Small intestine (tissue), 7 donors: Measurements from ENCODE around the gene NDUFB10. TPM values are rescaled to one million over a fixed set of nuclear protein-coding genes. Genes with fewer than 3 reads are reported as not detected.

ENCODE experiments used
- DNase-seq, 2 donors: peaks; one replicate each; pipeline versions ENCODE4 v3.0.0 to v3.0.0-alpha.2; 2013
- FAIRE-seq: peaks from 2 replicates; lab custom pipeline; 2012; peaks lifted over from hg19 to GRCh38; lab: Jason Lieb, UNC
- H3K27ac ChIP-seq, 3 donors: one replicate each; pipeline ENCODE4 v1.5.1; 2013; ENCODE audit warnings: low read length in 2 of 3, mild to moderate bottlenecking in 2 of 3, control low read depth in 1 of 3, inconsistent platforms in 1 of 3, low read depth in 1 of 3, moderate library complexity in 1 of 3
- H3K27me3 ChIP-seq, 3 donors: one replicate each; pipeline ENCODE4 v1.6.1; 2013; ENCODE audit warnings: low read length in 3 of 3, inconsistent platforms in 1 of 3; ENCODE audit not compliant: control insufficient read depth in 3 of 3, insufficient read depth in 3 of 3
- H3K36me3 ChIP-seq, 3 donors: one replicate each; pipeline ENCODE4 v1.6.1; 2013; ENCODE audit warnings: low read length in 3 of 3, inconsistent platforms in 1 of 3, low read depth in 1 of 3, mild to moderate bottlenecking in 1 of 3, moderate library complexity in 1 of 3; ENCODE audit not compliant: control insufficient read depth in 3 of 3, insufficient read depth in 2 of 3
- H3K4me1 ChIP-seq, 3 donors: one replicate each; pipeline ENCODE4 v1.6.1; 2013; ENCODE audit warnings: low read length in 2 of 3, inconsistent platforms in 1 of 3, low read depth in 1 of 3, mild to moderate bottlenecking in 1 of 3, moderate library complexity in 1 of 3; ENCODE audit not compliant: control insufficient read depth in 3 of 3, insufficient read depth in 2 of 3
- H3K4me3 ChIP-seq, 3 donors: one replicate each; pipeline ENCODE4 v1.5.1; 2013; ENCODE audit warnings: low read length in 3 of 3, control low read depth in 1 of 3, inconsistent platforms in 1 of 3, low read depth in 1 of 3, mild to moderate bottlenecking in 1 of 3, moderate library complexity in 1 of 3
- H3K9me3 ChIP-seq, 2 donors: one replicate each; pipeline ENCODE4 v1.6.1; 2013; ENCODE audit warnings: low read depth in 1 of 2, low read length in 1 of 2; ENCODE audit not compliant: control insufficient read depth in 2 of 2, insufficient read depth in 1 of 2
- whole genome bisulfite sequencing, 3 donors: extraction: QIAGEN DNeasy Blood & Tissue Kit; methylation state at CpG; one replicate each; pipeline ENCODE4 v1.1.7; 2013; 5-methylcytosine and 5-hydroxymethylcytosine counted together
- polyA plus RNA-seq, 4 donors: library from polyadenylated mRNA; stranded (reverse) in 3 of 4; unstranded in 1 of 4; fragments of 200-250 nt in 3 of 4; fragments of 120-200 nt in 1 of 4; gene quantifications; one replicate each; pipeline versions ENCODE4 v1.2.1 to v1.2.3, GENCODE V29; 2013
- donor health status: healthy with polysubstance abuse.
- donor health status: control.
- donor health status: control.
- donor health status: Bipolar disorder and iron deficiency.
- donor health status: healthy.

Gene NDUFB10
- polyA plus RNA-seq, 4 donors = 132 to 544 (median 376) TPM

DNA sequence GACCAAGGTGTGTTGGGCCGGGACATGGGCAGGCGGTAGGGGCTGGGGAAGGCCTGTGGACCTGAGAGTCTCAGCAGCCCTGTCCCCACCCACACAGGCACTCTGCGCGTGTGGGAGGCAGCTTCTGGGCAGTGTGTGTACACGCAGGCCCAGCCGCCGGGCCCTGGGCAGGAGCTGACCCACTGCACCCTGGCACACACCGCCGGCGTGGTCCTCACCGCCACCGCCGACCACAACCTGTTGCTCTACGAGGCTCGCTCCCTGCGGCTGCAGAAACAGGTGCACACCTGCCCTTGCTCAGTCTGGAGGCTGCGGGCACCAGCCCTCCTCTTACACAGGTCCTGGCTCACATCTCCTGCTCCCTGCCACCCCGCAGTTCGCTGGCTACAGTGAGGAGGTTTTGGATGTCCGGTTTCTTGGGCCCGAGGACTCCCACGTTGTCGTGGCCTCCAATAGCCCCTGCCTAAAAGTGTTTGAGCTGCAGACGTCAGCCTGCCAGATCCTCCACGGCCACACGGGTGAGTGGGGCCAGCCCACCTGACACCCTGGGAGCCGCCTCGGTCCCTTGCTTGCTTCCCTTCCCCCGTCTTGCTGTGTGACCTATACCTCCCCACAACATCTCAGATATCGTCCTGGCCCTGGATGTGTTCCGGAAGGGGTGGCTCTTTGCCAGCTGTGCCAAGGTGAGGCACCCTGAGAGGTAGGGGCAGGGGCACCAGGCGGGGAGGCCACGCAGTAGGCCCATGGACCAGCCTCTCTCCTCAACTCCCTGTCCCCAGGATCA, 16.3 kb downstream of the NDUFB10 start:
- no peak overlapping the region for H3K27ac ChIP-seq
- no peak overlapping the region for H3K4me3 ChIP-seq
- peaks cover 0 to 14% (median 5%) of the 10 kb centered on the region in 3 donors for H3K27me3 ChIP-seq
- H3K36me3 ChIP-seq = peaks cover 0 to 51% (median 7%) of the 10 kb centered on the region in 3 donors
- 90 to 95% (median 93%) methylated on average over 32 to 33 of the region's 33 CpGs for WGBS, 3 donors
- FAIRE-seq (no peak), DNase-seq (no peak)
- H3K4me1 ChIP-seq = peaks cover 2 to 36% (median 5%) of the 10 kb centered on the region in 3 donors
- no peaks in the 10 kb centered on the region for H3K9me3 ChIP-seq

DNA sequence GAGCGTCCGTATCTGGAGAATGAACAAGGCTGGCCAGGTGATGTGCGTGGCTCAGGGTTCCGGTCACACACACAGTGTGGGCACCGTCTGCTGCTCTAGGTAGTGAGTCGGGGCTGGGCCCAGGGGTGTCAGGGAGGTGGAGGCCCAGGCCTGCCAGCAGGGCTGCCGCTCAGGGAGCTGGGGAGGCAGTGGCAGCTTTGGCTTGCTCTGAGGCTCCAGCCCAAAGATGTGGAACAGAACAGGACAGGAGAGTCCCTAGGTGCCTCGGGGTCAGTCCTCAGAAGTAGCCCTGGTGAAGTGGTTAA, 16.8 kb downstream of the NDUFB10 start:
- FAIRE-seq (no peak), DNase-seq (no peak)
- WGBS, 3 donors = 90 to 96% (median 92%) methylated on average over 8 of the region's 8 CpGs
- Histone ChIP-seq H3K4me1 (peaks cover 2 to 37% (median 5%) of the 10 kb centered on the region in 3 donors), H3K27ac (no peak overlapping the region), H3K9me3 (no peaks in the 10 kb centered on the region), H3K36me3 (peaks cover 0 to 51% (median 7%) of the 10 kb centered on the region in 3 donors), H3K4me3 (no peak overlapping the region), H3K27me3 (peaks cover 0 to 20% (median 5%) of the 10 kb centered on the region in 3 donors)

DNA sequence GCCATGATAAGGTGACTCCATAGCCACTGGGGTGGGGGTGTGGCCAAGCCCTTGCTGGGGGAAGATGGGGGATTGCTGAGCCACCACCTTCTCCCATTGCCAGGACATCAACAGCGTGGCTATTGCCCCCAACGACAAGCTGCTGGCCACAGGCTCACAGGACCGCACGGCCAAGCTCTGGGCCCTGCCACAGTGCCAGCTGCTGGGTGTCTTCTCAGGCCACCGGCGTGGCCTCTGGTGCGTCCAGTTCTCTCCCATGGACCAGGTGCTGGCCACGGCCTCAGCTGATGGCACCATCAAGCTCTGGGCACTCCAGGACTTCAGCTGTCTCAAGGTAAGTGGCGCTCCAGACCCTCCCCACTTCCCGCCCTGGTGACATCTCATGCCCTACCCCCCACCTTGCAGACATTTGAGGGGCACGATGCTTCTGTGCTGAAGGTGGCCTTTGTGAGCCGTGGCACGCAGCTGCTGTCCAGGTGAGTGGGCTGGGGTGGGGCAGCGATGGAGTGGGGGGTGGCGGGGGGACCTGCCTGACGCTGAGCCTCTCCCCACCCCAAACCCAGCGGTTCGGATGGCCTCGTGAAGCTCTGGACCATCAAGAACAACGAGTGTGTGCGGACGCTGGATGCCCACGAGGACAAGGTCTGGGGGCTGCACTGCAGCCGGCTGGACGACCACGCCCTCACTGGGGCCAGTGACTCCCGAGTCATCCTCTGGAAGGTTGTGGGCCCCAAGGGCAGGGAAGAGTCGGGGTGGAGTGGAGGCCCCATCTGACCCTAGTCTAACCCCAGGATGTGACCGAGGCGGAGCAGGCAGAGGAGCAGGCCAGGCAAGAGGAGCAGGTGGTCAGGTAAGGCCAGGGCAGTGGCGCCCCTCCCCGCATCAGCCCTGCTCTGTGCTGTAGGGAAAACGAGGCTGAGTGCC, 17.9 kb downstream of the NDUFB10 start:
- H3K27me3 ChIP-seq = peaks cover 0 to 30% (median 5%) of the 10 kb centered on the region in 3 donors
- FAIRE-seq (no peak), DNase-seq (no peak)
- H3K27ac ChIP-seq = no peak overlapping the region
- WGBS, 3 donors = 90 to 93% (median 91%) methylated on average over 31 to 33 of the region's 33 CpGs
- H3K4me3 ChIP-seq = no peak overlapping the region
- peaks cover 2 to 47% (median 5%) of the 10 kb centered on the region in 3 donors for H3K4me1 ChIP-seq
- H3K9me3 ChIP-seq = no peaks in the 10 kb centered on the region
- peaks cover 0 to 51% (median 7%) of the 10 kb centered on the region in 3 donors for H3K36me3 ChIP-seq

DNA sequence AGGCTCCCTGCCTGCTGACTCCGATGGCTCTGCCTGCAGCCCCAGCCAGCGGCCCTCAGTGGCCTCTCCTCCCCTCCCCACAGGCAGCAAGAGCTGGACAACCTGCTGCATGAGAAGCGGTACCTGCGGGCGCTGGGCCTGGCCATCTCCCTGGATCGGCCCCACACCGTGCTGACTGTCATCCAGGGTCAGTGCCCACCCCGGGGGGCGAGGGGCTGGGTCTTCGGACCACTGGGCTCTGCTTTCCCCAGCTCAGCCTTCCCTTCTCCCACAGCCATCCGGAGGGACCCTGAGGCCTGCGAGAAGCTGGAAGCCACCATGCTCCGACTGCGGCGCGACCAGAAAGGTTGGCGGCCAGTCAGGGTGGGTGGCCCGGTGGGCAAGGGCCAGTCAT, 18.5 kb downstream of the NDUFB10 start:
- no peak for DNase-seq
- Histone ChIP-seq H3K27me3 (peaks cover 0 to 37% (median 5%) of the 10 kb centered on the region in 3 donors), H3K4me3 (no peak overlapping the region), H3K4me1 (peaks cover 3 to 49% (median 5%) of the 10 kb centered on the region in 3 donors), H3K36me3 (peaks cover 0 to 51% (median 7%) of the 10 kb centered on the region in 3 donors), H3K9me3 (no peaks in the 10 kb centered on the region), H3K27ac (no peak overlapping the region)
- WGBS, 3 donors = 94 to 97% (median 95%) methylated on average over 17 to 18 of the region's 18 CpGs
- no peak for FAIRE-seq

DNA sequence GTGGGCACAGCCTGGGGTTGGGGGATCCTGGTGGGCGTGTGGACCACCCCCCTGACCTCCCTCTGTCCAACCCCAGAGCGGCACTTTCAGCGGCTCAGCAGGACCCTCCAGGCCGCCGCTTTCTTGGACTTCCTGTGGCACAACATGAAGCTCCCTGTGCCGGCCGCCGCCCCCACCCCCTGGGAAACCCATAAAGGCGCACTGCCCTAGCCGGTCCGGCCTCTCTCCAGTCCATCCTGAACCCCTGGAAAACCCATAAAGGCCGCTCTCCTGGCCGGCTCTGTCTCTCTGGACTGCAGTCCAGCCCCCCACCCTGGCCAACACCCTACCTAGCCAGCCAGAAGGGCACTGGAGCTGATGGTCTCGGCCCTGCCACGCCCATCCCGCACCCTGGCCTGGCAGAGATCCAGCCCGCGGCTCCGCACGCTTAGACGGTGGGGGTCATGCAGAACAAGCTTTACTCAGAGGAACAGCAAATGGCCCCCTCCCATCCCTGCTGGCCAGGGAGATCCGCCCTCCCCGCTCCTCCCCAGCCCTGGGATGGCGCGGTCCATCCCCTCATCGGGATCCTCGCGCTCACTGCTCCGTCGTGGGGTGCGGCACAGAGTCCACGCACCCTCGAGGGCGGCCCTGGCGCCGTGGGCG, 19.3 kb downstream of the NDUFB10 start:
- FAIRE-seq (no peak), DNase-seq (peak in 1 of 2 donors; percentile 30)

DNA sequence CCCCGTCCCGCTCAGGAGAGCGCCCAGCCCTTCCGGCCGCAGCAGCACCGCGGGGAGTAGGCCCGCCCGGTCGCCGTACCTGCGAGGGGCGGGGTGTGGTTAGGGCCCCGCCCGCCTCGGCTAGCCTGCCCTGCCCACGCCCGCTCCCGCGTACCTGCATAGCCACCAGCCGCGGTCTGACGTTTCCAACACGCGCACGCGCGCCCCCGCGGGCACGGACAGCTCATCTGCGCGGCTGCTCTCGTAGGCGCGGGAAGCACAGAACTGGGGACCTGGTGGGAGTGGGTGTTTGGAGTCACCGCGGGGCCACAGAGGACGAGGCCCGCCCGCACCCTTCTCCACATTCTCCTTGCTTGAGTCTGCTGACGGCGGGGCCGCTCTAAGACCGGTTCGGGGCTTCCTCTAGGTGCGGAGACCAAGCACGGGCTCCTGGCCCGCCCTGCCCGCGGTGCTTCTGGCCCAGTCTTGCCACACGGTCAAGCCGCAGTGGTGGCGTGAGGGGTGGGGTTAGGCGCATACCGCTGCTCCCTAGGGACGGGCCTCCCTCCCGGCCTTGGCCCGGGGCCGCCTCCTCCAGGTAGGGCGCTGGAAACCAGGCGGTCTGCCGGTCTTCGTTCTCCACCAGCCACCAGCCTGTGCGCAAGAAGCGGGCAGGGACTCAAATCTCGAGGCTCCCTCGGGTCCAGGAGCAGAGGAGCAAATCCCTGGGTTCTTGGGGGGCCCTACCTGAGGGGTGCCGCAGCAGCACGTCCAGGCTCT, 20.1 kb downstream of the NDUFB10 start:
- no peak for FAIRE-seq
- Histone ChIP-seq H3K27me3 (peaks cover 0 to 41% (median 5%) of the 10 kb centered on the region in 3 donors), H3K4me3 (peak overlapping the region in 2 of 3 donors; percentile 40 to 51), H3K4me1 (peaks cover 0 to 48% (median 5%) of the 10 kb centered on the region in 3 donors), H3K27ac (peak overlapping the region; percentile 57 to 86 (median 80)), H3K36me3 (peaks cover 0 to 43% (median 7%) of the 10 kb centered on the region in 3 donors), H3K9me3 (no peaks in the 10 kb centered on the region)
- WGBS, 3 donors = 4 to 22% (median 21%) methylated on average over 31 to 70 of the region's 70 CpGs
- peak; percentile 91 to 93 for DNase-seq

More for the DNA sequence above, 19.3 kb downstream of the NDUFB10 start:
- H3K4me1 ChIP-seq = peaks cover under 1 to 48% (median 5%) of the 10 kb centered on the region in 3 donors
- WGBS, 3 donors = 42 to 67% (median 66%) methylated on average over 33 to 37 of the region's 37 CpGs
- peaks cover 0 to 41% (median 5%) of the 10 kb centered on the region in 3 donors for H3K27me3 ChIP-seq
- peak overlapping the region; percentile 20 to 51 (median 30) for H3K4me3 ChIP-seq
- peak overlapping the region in 2 of 3 donors; percentile 47 to 56 for H3K27ac ChIP-seq
- H3K36me3 ChIP-seq = peaks cover 0 to 48% (median 7%) of the 10 kb centered on the region in 3 donors
- H3K9me3 ChIP-seq = no peaks in the 10 kb centered on the region

- Histone ChIP-seq H3K27me3 (peaks cover 0 to 41% (median 5%) of the 10 kb centered on the region in 3 donors), H3K4me3 (peak overlapping the region; percentile 6 to 40 (median 9)), H3K9me3 (no peaks in the 10 kb centered on the region), H3K27ac (peak overlapping the region; percentile 57 to 86 (median 80)), H3K4me1 (peaks cover 0 to 53% (median 5%) of the 10 kb centered on the region in 3 donors), H3K36me3 (peaks cover 0 to 40% (median 0%) of the 10 kb centered on the region in 3 donors)
- DNase-seq (peak; percentile 54 to 57), FAIRE-seq (no peak)
- 3 to 8% (median 5%) methylated on average over 47 to 53 of the region's 53 CpGs for WGBS, 3 donors
Observed at GRCh38 chr16:1980030-1980769, 20.9 kb downstream of the NDUFB10 start.
